ENCODE results near the gene ETV2. TPM values are rescaled to one million over a fixed set of nuclear protein-coding genes. Genes with fewer than 3 reads are reported as not detected.
A peak's percentile ranks its signal among the peaks of the same experiment; 100 is the strongest.
"Not testable (repeated sequence)": the region's sequence is repeated elsewhere in the genome, so short reads cannot be mapped to it uniquely, and the experiment has no call there.

The ETV2 gene
- total RNA-seq (2014; rRNA removed; shearing (Covaris generic)) = 0.30 TPM in 1 of 2 replicates, not detected in the other
- polyA plus RNA-seq (2014; cell fraction: nucleus; rRNA removed) = 3.8 and 9.0 TPM in 2 replicates

- DNase-seq (ENCODE audit: extremely low read depth, low read depth) = no peak
Observed at GRCh38 chr19:35641515-35642151, at the start of gene ETV2. ETV2 (plus strand) TSS chr19:35641745; CDS start chr19:35642461, 716 bp downstream.

DNA sequence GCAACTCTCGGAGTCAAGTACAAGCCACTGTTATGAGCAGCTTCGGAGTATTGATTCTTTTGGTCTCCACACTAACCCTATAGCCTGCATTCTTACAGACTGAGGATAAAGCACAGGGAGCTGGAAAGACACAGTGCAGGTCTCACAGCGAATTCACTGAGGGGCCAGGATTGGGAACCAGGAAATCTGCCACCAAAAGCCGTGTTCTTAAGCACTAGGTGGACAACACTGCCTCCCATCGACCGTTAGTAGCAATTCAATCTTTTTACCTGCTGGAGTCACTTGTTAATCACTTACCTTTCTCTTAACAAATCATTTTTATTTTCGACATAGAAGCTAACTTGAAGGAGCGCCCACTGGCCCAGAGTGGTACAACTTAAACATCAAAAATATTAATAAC lies 49.3 kb upstream of the ETV2 start:
- peak; percentile 12 for DNase-seq (ENCODE audit: extremely low read depth, low read depth)

DNA sequence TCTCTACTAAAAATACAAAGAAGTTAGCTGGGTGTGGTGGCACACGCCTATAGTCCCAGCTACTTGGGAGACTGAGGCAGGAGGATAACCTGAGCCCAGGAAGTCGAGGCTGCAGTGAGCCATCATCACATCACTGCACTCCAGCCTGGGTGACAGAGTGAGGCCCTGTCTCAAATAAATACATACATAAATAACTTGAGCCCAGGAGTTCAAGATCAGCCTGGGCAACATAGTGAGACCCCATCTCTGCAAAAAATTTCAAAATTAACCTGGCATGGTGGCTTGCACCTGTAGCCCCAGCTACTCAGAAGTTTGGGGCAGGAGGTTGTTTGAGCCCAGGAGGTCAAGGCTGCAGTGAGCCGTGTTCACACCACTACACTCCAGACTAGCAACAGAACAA lies 46.5 kb upstream of the ETV2 start:
- not testable (repeated sequence) for DNase-seq (ENCODE audit: extremely low read depth, low read depth)

GRCh38 chr19:35595928-35596327 lies 45.6 kb upstream of the ETV2 start:
- DNase-seq (ENCODE audit: extremely low read depth, low read depth) = no peak

DNA sequence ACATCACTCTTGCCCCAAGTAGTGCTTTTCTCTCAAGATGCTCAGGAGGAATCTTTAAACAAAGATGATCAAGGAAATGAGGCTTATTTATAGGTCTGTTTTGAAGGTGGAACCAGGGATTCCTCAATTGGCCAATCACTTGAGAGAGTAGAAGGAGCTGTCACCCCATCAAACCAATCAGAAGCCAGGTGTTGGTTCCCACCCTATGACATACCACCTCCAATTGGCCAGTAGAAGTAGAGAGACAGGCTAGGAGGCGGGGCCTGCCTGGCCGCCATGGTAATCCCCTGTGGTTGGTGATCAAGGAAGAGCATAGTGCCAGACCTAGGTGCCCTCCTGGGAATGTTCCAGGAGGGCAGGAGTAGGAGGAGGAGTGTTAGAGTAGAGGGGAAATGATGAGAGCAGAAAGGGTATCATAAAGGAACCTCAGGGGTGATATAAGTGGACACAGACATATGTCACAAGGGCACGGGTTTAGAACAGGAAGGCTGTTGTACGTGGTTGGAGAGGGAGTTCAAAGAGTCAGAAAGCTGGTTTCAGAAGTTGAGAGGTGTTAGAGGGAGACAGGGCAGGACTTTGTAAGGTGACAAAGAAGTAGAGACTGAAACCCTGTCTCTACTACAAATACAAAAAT lies 45.1 kb upstream of the ETV2 start:
- no peak for DNase-seq (ENCODE audit: extremely low read depth, low read depth)

DNA sequence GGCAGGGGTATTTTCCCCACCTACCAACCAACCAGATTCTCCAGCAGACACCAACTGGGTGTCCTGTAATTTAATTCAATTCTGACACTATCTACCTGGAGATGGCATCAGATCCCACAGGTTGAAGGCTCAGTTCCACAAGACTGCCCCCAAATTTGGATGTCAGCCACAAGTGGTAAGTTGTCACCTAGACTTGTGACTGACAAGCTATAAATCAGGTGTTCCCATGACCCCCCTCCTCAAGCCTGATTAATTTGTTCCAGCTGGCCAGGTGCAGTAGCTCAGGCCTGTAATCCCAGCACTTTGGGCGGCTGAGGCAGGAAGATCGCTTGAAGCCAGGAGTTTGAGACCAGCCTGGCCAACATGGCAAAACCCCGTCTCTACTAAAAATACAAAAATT lies 39.6 kb upstream of the ETV2 start:
- DNase-seq (ENCODE audit: extremely low read depth, low read depth) = no peak

DNA sequence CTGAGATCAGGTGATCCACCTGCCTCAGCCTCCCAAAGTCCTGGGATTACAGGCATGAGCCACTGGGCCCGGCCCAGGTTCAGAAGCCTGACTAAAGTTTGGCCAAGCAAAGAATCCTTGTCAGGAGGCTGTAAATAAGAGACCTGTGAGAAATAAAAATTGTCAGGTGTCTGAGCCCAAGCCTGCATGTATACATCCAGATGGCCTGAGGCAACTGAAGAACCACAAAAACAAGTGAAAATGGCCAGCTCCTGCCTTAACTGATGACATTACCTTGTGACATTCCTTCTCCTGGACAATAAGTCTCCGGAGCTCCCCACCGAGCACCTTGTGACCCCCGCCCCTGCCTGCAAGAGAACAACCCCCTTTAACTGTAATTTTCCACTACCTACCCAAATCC lies 37.1 kb upstream of the ETV2 start:
- not testable (repeated sequence) for DNase-seq (ENCODE audit: extremely low read depth, low read depth)

DNA sequence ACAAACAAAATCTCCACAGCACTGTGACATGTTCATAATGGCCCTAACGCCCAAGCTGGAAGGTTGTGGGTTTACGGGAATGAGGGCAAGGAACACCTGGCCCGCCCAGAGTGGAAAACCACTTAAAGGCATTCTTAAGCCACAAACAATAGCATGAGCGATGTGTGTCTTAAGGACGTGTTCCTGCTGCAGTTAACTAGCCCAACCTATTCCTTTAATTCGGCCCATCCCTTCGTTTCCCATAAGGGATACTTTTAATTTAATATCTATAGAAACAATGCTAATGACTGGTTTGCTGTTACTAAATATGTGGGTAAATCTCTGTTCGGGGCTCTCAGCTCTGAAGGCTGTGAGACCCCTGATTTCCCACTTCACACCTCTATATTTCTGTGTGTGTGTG lies 34.4 kb upstream of the ETV2 start:
- DNase-seq (ENCODE audit: extremely low read depth, low read depth) = not testable (repeated sequence)

DNA sequence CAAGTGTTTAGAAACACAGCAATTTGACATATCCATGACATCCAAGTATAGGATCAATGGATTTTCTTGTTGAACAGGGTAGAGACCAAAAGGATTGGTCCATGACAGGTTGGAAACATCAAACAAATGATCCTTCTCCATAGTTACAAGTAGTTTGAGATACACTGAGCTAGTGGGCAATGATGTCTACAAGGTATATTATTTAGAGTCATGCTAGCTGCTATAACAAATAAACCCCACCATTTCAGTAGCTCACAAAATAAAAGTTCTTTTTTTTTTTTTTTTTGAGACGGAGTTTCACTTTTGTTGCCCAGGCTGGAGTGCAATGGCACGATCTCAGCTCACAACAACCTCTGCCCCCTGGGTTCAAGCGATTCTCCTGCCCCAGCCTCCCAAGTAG lies 33.9 kb upstream of the ETV2 start:
- DNase-seq (ENCODE audit: extremely low read depth, low read depth) = no peak

DNA sequence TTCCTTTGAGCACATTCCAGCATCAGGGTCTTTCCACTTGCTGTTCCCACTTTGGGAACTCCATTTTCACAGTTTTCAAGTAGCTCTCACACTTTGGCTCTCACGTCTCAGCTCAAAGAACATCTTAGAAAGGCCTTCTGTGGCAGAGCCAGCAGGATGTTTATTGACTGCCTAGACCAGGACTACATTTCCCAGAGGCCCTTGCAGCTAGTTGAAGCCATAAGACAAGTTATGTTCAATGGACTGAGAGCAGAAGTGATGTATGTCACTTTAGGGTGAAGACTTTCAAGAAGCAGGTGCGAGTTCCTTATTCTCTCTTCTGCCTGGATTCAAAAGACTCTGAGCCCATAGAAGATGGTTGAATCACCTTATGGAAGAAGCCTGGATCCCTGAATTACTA lies 33.3 kb upstream of the ETV2 start:
- no peak for DNase-seq (ENCODE audit: extremely low read depth, low read depth)

DNA sequence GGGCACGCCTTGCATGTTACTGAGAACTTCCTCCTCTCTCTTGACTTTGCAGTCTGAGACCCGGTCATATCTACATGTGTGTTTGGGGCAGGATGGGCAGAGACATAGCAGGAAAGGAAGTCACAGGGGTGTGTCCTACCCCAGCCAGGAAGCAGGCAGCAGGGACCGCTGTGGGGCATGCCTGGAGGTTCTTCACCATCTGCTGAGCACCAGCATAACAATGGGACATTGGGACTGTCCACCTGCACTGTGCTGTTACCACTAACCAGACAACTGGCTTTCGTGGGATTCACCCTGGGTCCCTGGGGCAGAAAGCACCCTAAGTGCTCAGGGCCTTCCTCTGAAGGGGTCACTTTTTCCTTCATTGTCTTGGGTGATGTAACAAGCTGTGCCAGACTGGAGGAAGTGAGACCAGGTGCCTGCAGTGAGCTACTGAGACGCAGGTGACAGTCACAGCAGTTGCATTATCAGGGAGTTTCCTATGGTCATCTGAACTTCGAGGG lies 31.6 kb upstream of the ETV2 start:
- DNase-seq (ENCODE audit: extremely low read depth, low read depth) = no peak

GRCh38 chr19:35612224-35612558 lies 29.4 kb upstream of the ETV2 start:
- DNase-seq (ENCODE audit: extremely low read depth, low read depth) = no peak

- DNase-seq (ENCODE audit: extremely low read depth, low read depth) = peak; percentile 89
Observed at GRCh38 chr19:35612559-35613321, 28.8 kb upstream of the ETV2 start, which contains the start of gene HAUS5. HAUS5 (plus strand) TSS chr19:35612735; CDS start chr19:35612795, 60 bp downstream.

GRCh38 chr19:35613574-35613973 lies 28.0 kb upstream of the ETV2 start:
- DNase-seq (ENCODE audit: extremely low read depth, low read depth) = no peak

- DNase-seq (ENCODE audit: extremely low read depth, low read depth) = no peak
Observed at GRCh38 chr19:35615036-35615435, 26.5 kb upstream of the ETV2 start.

DNA sequence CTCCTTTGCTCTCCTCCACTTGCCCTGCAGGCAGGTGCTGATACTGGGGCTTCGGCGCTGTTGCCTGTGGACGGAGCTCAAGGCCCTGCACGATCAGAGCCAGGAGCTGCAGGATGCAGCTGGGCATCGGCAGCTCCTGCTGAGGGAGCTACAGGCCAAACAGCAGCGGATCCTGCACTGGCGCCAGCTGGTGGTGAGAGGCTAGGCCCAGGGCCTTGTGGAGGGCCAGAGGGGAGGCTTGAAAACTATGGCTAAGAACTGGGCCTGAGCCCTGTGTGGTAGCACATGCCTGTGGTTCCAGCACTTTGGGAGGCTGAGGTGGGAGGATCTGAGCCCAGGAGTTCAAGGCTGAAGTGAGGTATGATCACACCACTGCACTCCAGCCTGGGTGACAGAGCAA lies 22.7 kb upstream of the ETV2 start:
- no peak for DNase-seq (ENCODE audit: extremely low read depth, low read depth)

- DNase-seq (ENCODE audit: extremely low read depth, low read depth) = no peak
Observed at GRCh38 chr19:35619290-35619923, 22.1 kb upstream of the ETV2 start.

DNA sequence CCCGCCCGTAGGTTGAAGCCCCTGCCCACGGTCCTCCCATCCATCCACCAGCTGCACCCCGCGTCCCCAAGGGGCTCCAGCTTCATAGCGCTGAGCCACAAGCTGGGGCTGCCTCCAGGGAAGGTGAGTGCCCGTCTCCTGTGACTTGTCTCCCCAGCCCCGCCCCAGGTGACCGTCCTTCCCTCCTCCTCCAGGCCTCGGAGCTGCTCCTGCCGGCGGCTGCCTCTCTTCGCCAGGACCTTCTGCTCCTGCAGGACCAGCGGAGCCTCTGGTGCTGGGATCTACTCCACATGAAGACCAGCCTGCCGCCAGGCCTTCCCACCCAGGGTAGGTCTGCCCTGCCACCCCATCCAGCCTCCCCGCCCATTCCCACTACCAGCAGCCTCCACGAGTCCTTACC lies 21.5 kb upstream of the ETV2 start:
- no peak for DNase-seq (ENCODE audit: extremely low read depth, low read depth)

- no peak for DNase-seq (ENCODE audit: extremely low read depth, low read depth)
Observed at GRCh38 chr19:35621708-35622107, 19.8 kb upstream of the ETV2 start.

DNA sequence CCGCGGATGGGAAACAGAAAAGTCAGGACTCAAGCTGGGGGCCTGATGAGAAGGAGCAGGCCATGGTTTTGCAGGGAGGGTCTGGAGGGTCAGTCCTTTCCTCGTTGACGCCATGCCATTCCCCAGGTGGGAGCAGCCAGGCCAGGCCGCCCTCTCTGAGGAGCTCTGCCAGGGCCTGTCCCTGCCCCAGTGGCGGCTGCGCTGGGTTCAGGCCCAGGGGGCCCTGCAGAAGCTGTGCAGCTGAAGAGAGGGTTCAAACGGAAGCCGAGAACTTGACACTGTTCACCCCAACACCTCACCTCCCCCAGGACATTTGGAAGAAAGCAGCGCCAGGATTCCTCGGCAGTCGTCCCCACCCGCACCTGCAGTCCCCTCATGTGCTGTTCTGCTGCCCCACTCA lies 18.8 kb upstream of the ETV2 start:
- DNase-seq (ENCODE audit: extremely low read depth, low read depth) = no peak
